ENCODE results near the gene GSG1L.

Gene GSG1L

DNA sequence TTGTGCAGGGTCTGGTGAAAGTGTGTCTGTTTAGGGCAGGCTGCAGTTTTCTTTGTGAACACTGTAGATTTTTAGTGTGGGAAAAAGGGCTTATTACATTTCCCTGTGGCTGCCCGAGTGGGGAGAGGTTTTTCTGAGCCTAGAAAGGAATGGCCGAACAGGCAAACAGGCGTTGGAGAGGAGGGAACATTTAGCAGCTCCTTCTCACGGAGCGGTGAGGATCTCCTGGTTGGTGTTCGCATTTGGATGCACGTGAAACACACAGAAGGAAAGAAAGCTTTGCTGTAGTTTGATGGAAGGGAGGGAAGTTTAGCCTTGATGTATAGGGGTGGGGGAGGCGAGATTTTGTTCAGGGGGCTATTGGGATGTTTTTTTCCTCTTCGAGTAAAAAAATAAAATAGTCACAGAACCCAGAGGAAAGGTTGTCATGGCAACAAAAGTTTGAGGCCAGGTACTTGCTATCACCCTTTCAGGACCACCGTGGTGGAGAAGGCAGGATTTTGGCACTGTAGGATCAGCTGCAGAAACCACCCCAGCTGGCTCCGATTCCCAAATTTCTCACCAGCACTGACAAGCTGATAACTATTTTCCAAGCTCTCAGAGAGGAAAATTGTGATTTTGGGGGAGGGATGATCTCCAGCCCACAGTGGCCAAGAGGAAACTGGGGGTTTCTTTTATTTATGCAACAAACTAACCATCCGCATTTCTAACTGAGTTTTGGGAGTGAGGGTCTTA lies 3.5 kb downstream of the GSG1L start:
- no peak for DNase-seq
- Histone ChIP-seq H2BK15ac (ENCODE audit: low read depth, poor library complexity, severe bottlenecking) (no peak overlapping the region), H2BK5ac (ENCODE audit: low read depth, low read length, poor library complexity, severe bottlenecking) (no peak overlapping the region), H3K4me2 (ENCODE audit: low read length, poor library complexity, severe bottlenecking) (no peak overlapping the region), H4K8ac (ENCODE audit: low read length) (no peak overlapping the region), H3K4me1 (ENCODE audit: control insufficient read depth, insufficient read depth, low read depth, low read length) (peaks cover 19% of the 10 kb centered on the region), H3K27ac (ENCODE audit: low read length, poor library complexity, severe bottlenecking) (no peak overlapping the region), H3K23ac (ENCODE audit: low read length in 2 of 2) (no peak overlapping the region), H3K4ac (ENCODE audit: low read depth in 1 of 2, low read length in 2 of 2) (no peak overlapping the region), H3K36me3 (ENCODE audit: control insufficient read depth in 1 of 2, insufficient read depth in 2 of 2, low read depth in 1 of 2, low read length in 2 of 2) (no peaks in the 10 kb centered on the region), H3K4me3 (ENCODE audit: insufficient read depth in 1 of 2, low read depth in 1 of 2, low read length in 2 of 2) (no peak overlapping the region), H3K14ac (ENCODE audit: low read length in 2 of 2) (no peak overlapping the region), H3K9ac (ENCODE audit: low read length) (no peak overlapping the region), H3K79me1 (replicated peaks; ENCODE audit: low read length, poor library complexity, severe bottlenecking) (no peaks in the 10 kb centered on the region), H2BK12ac (ENCODE audit: low read length in 2 of 2) (no peak overlapping the region), H3K9me3 (ENCODE audit: control insufficient read depth, low read length) (no peaks in the 10 kb centered on the region), H3K27me3 (ENCODE audit: control insufficient read depth in 1 of 2, insufficient read depth in 1 of 2, low read length in 2 of 2) (peaks cover 74 to 76% of the 10 kb centered on the region in 2 experiments), H3K18ac (ENCODE audit: low read depth in 1 of 2, low read length in 2 of 2) (no peak overlapping the region), H2AK5ac (ENCODE audit: low read length, severe bottlenecking) (no peak overlapping the region), H2AFZ (ENCODE audit: low read depth, low read length) (no peak overlapping the region), H4K91ac (ENCODE audit: low read length) (no peak overlapping the region), H2BK120ac (ENCODE audit: low read depth, low read length) (no peak overlapping the region)
- WGBS, result 59% methylated on average over 11 of the region's 12 CpGs

GRCh38 chr16:28058839-28059589 lies 4.5 kb downstream of the GSG1L start:
- Histone ChIP-seq H2BK12ac (ENCODE audit: low read length in 2 of 2) (no peak overlapping the region), H3K4me2 (ENCODE audit: low read length, poor library complexity, severe bottlenecking) (no peak overlapping the region), H3K23ac (ENCODE audit: low read length in 2 of 2) (no peak overlapping the region), H3K27ac (ENCODE audit: low read length, poor library complexity, severe bottlenecking) (no peak overlapping the region), H3K9me3 (ENCODE audit: control insufficient read depth, low read length) (no peaks in the 10 kb centered on the region), H3K27me3 (ENCODE audit: control insufficient read depth in 1 of 2, insufficient read depth in 1 of 2, low read length in 2 of 2) (peaks cover 67 to 75% of the 10 kb centered on the region in 2 experiments), H2AK5ac (ENCODE audit: low read length, severe bottlenecking) (no peak overlapping the region), H4K8ac (ENCODE audit: low read length) (no peak overlapping the region), H3K14ac (ENCODE audit: low read length in 2 of 2) (no peak overlapping the region), H3K9ac (ENCODE audit: low read length) (no peak overlapping the region), H2BK120ac (ENCODE audit: low read depth, low read length) (no peak overlapping the region), H3K79me1 (replicated peaks; ENCODE audit: low read length, poor library complexity, severe bottlenecking) (no peaks in the 10 kb centered on the region), H2BK15ac (ENCODE audit: low read depth, poor library complexity, severe bottlenecking) (no peak overlapping the region), H4K91ac (ENCODE audit: low read length) (no peak overlapping the region), H3K4ac (ENCODE audit: low read depth in 1 of 2, low read length in 2 of 2) (no peak overlapping the region), H3K18ac (ENCODE audit: low read depth in 1 of 2, low read length in 2 of 2) (no peak overlapping the region), H2BK5ac (ENCODE audit: low read depth, low read length, poor library complexity, severe bottlenecking) (no peak overlapping the region), H3K36me3 (ENCODE audit: control insufficient read depth in 1 of 2, insufficient read depth in 2 of 2, low read depth in 1 of 2, low read length in 2 of 2) (no peaks in the 10 kb centered on the region), H3K4me3 (ENCODE audit: insufficient read depth in 1 of 2, low read depth in 1 of 2, low read length in 2 of 2) (no peak overlapping the region), H3K4me1 (ENCODE audit: control insufficient read depth, insufficient read depth, low read depth, low read length) (peaks cover 16% of the 10 kb centered on the region), H2AFZ (ENCODE audit: low read depth, low read length) (no peak overlapping the region)
- DNase-seq, result no peak
- WGBS, result 72% methylated on average over 18 of the region's 18 CpGs

- Histone ChIP-seq H3K14ac (ENCODE audit: low read length in 2 of 2) (no peak overlapping the region), H4K91ac (ENCODE audit: low read length) (no peak overlapping the region), H3K9ac (ENCODE audit: low read length) (no peak overlapping the region), H3K4me2 (ENCODE audit: low read length, poor library complexity, severe bottlenecking) (no peak overlapping the region), H2BK5ac (ENCODE audit: low read depth, low read length, poor library complexity, severe bottlenecking) (no peak overlapping the region), H3K36me3 (ENCODE audit: control insufficient read depth in 1 of 2, insufficient read depth in 2 of 2, low read depth in 1 of 2, low read length in 2 of 2) (no peaks in the 10 kb centered on the region), H3K18ac (ENCODE audit: low read depth in 1 of 2, low read length in 2 of 2) (no peak overlapping the region), H3K4me3 (ENCODE audit: insufficient read depth in 1 of 2, low read depth in 1 of 2, low read length in 2 of 2) (no peak overlapping the region), H2BK15ac (ENCODE audit: low read depth, poor library complexity, severe bottlenecking) (no peak overlapping the region), H3K79me1 (replicated peaks; ENCODE audit: low read length, poor library complexity, severe bottlenecking) (no peaks in the 10 kb centered on the region), H3K27me3 (ENCODE audit: control insufficient read depth in 1 of 2, insufficient read depth in 1 of 2, low read length in 2 of 2) (peaks cover 71 to 82% of the 10 kb centered on the region in 2 experiments), H4K8ac (ENCODE audit: low read length) (no peak overlapping the region), H3K9me3 (ENCODE audit: control insufficient read depth, low read length) (no peaks in the 10 kb centered on the region), H3K4ac (ENCODE audit: low read depth in 1 of 2, low read length in 2 of 2) (no peak overlapping the region), H2AK5ac (ENCODE audit: low read length, severe bottlenecking) (no peak overlapping the region), H2AFZ (ENCODE audit: low read depth, low read length) (no peak overlapping the region), H3K23ac (ENCODE audit: low read length in 2 of 2) (no peak overlapping the region), H2BK12ac (ENCODE audit: low read length in 2 of 2) (no peak overlapping the region), H2BK120ac (ENCODE audit: low read depth, low read length) (no peak overlapping the region), H3K4me1 (ENCODE audit: control insufficient read depth, insufficient read depth, low read depth, low read length) (peaks cover 8% of the 10 kb centered on the region), H3K27ac (ENCODE audit: low read length, poor library complexity, severe bottlenecking) (no peak overlapping the region)
- DNase-seq, result no peak
- WGBS, result 79% methylated on average over 8 of the region's 8 CpGs
Measured at GRCh38 chr16:28057949-28058348, 5.6 kb downstream of the GSG1L start.

DNA sequence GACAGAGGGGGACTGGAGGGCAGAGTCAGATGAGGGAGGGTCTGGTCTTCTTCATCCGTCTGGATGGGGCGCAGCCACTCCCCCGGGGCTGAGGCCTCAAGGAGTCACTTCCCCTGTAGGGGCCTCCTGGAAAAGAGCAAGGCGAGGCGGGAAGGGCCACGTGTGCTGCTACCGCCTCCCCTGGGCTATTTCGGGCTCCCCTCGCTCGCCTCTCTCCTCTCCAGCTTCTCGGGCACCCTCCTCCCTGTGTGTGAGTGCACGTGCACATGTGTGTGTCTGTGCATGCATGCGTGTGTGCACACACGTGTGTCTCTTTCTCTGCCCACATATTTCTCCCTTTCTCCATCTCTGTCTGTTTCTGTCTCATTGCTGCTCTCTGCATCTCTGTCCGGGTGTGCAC lies 10.1 kb downstream of the GSG1L start:
- Histone ChIP-seq H3K18ac (ENCODE audit: low read depth in 1 of 2, low read length in 2 of 2) (no peak overlapping the region), H2AFZ (ENCODE audit: low read depth, low read length) (no peak overlapping the region), H4K91ac (ENCODE audit: low read length) (no peak overlapping the region), H3K23ac (ENCODE audit: low read length in 2 of 2) (no peak overlapping the region), H2BK5ac (ENCODE audit: low read depth, low read length, poor library complexity, severe bottlenecking) (no peak overlapping the region), H3K27me3 (ENCODE audit: control insufficient read depth in 1 of 2, insufficient read depth in 1 of 2, low read length in 2 of 2) (peaks cover 42 to 71% of the 10 kb centered on the region in 2 experiments), H3K4me3 (ENCODE audit: insufficient read depth in 1 of 2, low read depth in 1 of 2, low read length in 2 of 2) (no peak overlapping the region), H2BK12ac (ENCODE audit: low read length in 2 of 2) (no peak overlapping the region), H3K36me3 (ENCODE audit: control insufficient read depth in 1 of 2, insufficient read depth in 2 of 2, low read depth in 1 of 2, low read length in 2 of 2) (no peaks in the 10 kb centered on the region), H3K9me3 (ENCODE audit: control insufficient read depth, low read length) (peaks cover 11% of the 10 kb centered on the region), H2BK15ac (ENCODE audit: low read depth, poor library complexity, severe bottlenecking) (no peak overlapping the region), H2BK120ac (ENCODE audit: low read depth, low read length) (no peak overlapping the region), H3K9ac (ENCODE audit: low read length) (no peak overlapping the region), H3K79me1 (replicated peaks; ENCODE audit: low read length, poor library complexity, severe bottlenecking) (no peaks in the 10 kb centered on the region), H3K4ac (ENCODE audit: low read depth in 1 of 2, low read length in 2 of 2) (no peak overlapping the region), H3K27ac (ENCODE audit: low read length, poor library complexity, severe bottlenecking) (no peak overlapping the region), H3K14ac (ENCODE audit: low read length in 2 of 2) (no peak overlapping the region), H3K4me1 (ENCODE audit: control insufficient read depth, insufficient read depth, low read depth, low read length) (peaks cover 3% of the 10 kb centered on the region), H4K8ac (ENCODE audit: low read length) (no peak overlapping the region), H2AK5ac (ENCODE audit: low read length, severe bottlenecking) (no peak overlapping the region), H3K4me2 (ENCODE audit: low read length, poor library complexity, severe bottlenecking) (no peak overlapping the region)
- no peak for DNase-seq
- WGBS, result 54% methylated on average over 15 of the region's 15 CpGs
